ENCODE results near the gene IQCC.

Gene IQCC

GRCh38 chr1:32178380-32179192, 26.9 kb upstream of the IQCC start:
- Mint-ChIP-seq H3K27ac (peak overlapping the region; percentile 98 to 99 (median 98)), H3K36me3 (ENCODE audit: low read depth) (peaks cover 35% of the 10 kb centered on the region), H3K27me3 (ENCODE audit: low read depth) (no peaks in the 10 kb centered on the region), H3K4me1 (peaks cover 18% of the 10 kb centered on the region), H3K9me3 (no peaks in the 10 kb centered on the region), H3K4me3 (peak overlapping the region; percentile 93 to 96 (median 93))
- no peak for TF ChIP-seq CTCF (IDR thresholded peaks at IDR 0.05; ENCODE audit: unreplicated experiment in 3 of 3)

- Mint-ChIP-seq H3K4me3 (peak overlapping the region; percentile 93 to 96 (median 93)), H3K36me3 (ENCODE audit: low read depth) (peaks cover 39% of the 10 kb centered on the region), H3K27ac (peak overlapping the region; percentile 98 to 99 (median 98)), H3K27me3 (ENCODE audit: low read depth) (no peaks in the 10 kb centered on the region), H3K4me1 (peaks cover 22% of the 10 kb centered on the region), H3K9me3 (no peaks in the 10 kb centered on the region)
- TF ChIP-seq CTCF (IDR thresholded peaks at IDR 0.05; ENCODE audit: unreplicated experiment in 3 of 3) = no peak
Measured at GRCh38 chr1:32179193-32179442, 26.4 kb upstream of the IQCC start.

- Mint-ChIP-seq H3K4me3 (peak within 1 kb of the TSS; percentile 94 to 96 (median 95)), H3K27ac (peak within 1 kb of the TSS; percentile 98 to 99 (median 98)), H3K9me3 (no peaks in the 10 kb centered on the region)
Measured at GRCh38 chr1:32179443-32180185, 25.9 kb upstream of the IQCC start, which contains the start of gene TXLNA. Gene TXLNA, plus strand, starts transcription at chr1:32179675. Its CDS starts 671 bp downstream, at chr1:32180346.

GRCh38 chr1:32180186-32181060, 25.0 kb upstream of the IQCC start:
- Mint-ChIP-seq H3K27me3 (ENCODE audit: low read depth) (no peaks in the 10 kb centered on the region), H3K9me3 (no peaks in the 10 kb centered on the region), H3K4me3 (peak overlapping the region; percentile 94 to 96 (median 95)), H3K36me3 (ENCODE audit: low read depth) (peaks cover 45% of the 10 kb centered on the region), H3K27ac (peak overlapping the region; percentile 98 to 99 (median 98)), H3K4me1 (peaks cover 32% of the 10 kb centered on the region)
- TF ChIP-seq CTCF (IDR thresholded peaks at IDR 0.05; ENCODE audit: unreplicated experiment in 3 of 3) = no peak

More at GRCh38 chr1:32179443-32180185, 25.9 kb upstream of the IQCC start, which contains the start of gene TXLNA:
- no peaks in the 10 kb centered on the region for H3K27me3 Mint-ChIP-seq (ENCODE audit: low read depth)
- TF ChIP-seq CTCF (IDR thresholded peaks at IDR 0.05; ENCODE audit: unreplicated experiment in 3 of 3) = peak in 1 of 3 experiments; percentile 9
- H3K4me1 Mint-ChIP-seq = peaks cover 26% of the 10 kb centered on the region
- peaks cover 39% of the 10 kb centered on the region for H3K36me3 Mint-ChIP-seq (ENCODE audit: low read depth)

GRCh38 chr1:32181065-32181464, 24.4 kb upstream of the IQCC start:
- Mint-ChIP-seq H3K9me3 (no peaks in the 10 kb centered on the region), H3K4me1 (peaks cover 33% of the 10 kb centered on the region), H3K27me3 (ENCODE audit: low read depth) (no peaks in the 10 kb centered on the region), H3K27ac (peak overlapping the region; percentile 98 to 99 (median 98)), H3K4me3 (peak overlapping the region; percentile 94 to 96 (median 95)), H3K36me3 (ENCODE audit: low read depth) (peaks cover 48% of the 10 kb centered on the region)
- no peak for TF ChIP-seq CTCF (IDR thresholded peaks at IDR 0.05; ENCODE audit: unreplicated experiment in 3 of 3)

Measured in nephron (organoid).